A549 (cell line): ENCODE measurements around the gene KCNQ1. TPM values are rescaled to one million over a fixed set of nuclear protein-coding genes. Genes with fewer than 3 reads are reported as not detected.

ENCODE experiments used
- ATAC-seq, 2 experiments: fragments of 200-7000 bp in 1 of 2; fragments of >200 bp in 1 of 2; cut with Nextera tagmentation in 1 of 2; cut with Tn5 transposase in 1 of 2; 3 replicates each; pipeline versions ENCODE4 v1.8.0 to v1.9.1; 2018 to 2020; ENCODE audit warnings: mild to moderate bottlenecking in 1 of 2, moderate library complexity in 1 of 2
- CTCF ChIA-PET: fragments of 300-600 bp; sonication (Branson Sonifier 250); formaldehyde crosslinking; extraction: SDS; loops from one replicate; lab custom pipeline; 2021; ENCODE audit warnings: antibody characterized with exemption, inconsistent platforms; lab: Yijun Ruan, JAX
- POLR2A ChIA-PET: fragments of 350-600 bp; formaldehyde crosslinking; extraction: SDS; loops from one replicate; lab custom pipeline; 2021; ENCODE audit warnings: antibody characterized with exemption, inconsistent platforms; lab: Yijun Ruan, JAX
- DNase-seq, 2 experiments: peaks; one replicate each; pipeline versions ENCODE4 v3.0.0 to v3.0.0-alpha.2; 2011 to 2016; ENCODE audit warnings: low read depth in 1 of 2, low spot score in 1 of 2
- FAIRE-seq: peaks from 2 replicates; lab custom pipeline; 2011; peaks lifted over from hg19 to GRCh38; lab: Jason Lieb, UNC
- H3K27ac ChIP-seq, 2 experiments: fragments of >200 bp; sonication (Bioruptor Twin); formaldehyde crosslinking; 3 replicates each; pipeline ENCODE4 v1.5.1; 2016 to 2017
- H3K4me1 ChIP-seq: fragments of >200 bp; sonication (Bioruptor Twin); formaldehyde crosslinking; 3 replicates; pipeline ENCODE4 v1.6.1; 2016
- H3K4me2 ChIP-seq: fragments of >200 bp; sonication (Bioruptor Twin); formaldehyde crosslinking; 3 replicates; pipeline ENCODE4 v1.6.1; 2016
- H3K4me3 ChIP-seq: fragments of >200 bp; sonication (Bioruptor Twin); formaldehyde crosslinking; 3 replicates; pipeline ENCODE4 v1.5.1; 2016
- H3K9me3 ChIP-seq: fragments of >200 bp; sonication (Bioruptor Twin); formaldehyde crosslinking; 3 replicates; pipeline ENCODE4 v1.6.1; 2016
- CBX2 ChIP-seq: fragments of 200-600 bp; sonication (generic); IDR thresholded peaks from 2 replicates; pipeline ENCODE4 v1.6.1; 2016; ENCODE audit warnings: low read depth, mild to moderate bottlenecking, borderline replicate concordance
- EHF ChIP-seq: fragments of 250-450 bp; sonication (Bioruptor Pico); IDR thresholded peaks from 2 replicates; pipeline ENCODE4 v1.5.0; 2020; ENCODE audit warnings: mild to moderate bottlenecking
- FOSB ChIP-seq: fragments of 250-450 bp; sonication (Bioruptor Pico); IDR thresholded peaks from 2 replicates; pipeline ENCODE4 v1.5.0; 2020; ENCODE audit warnings: mild to moderate bottlenecking, moderate library complexity
- FOXS1 ChIP-seq: fragments of 250-450 bp; sonication (Bioruptor Pico); IDR thresholded peaks from 2 replicates; pipeline ENCODE4 v1.5.0; 2020; ENCODE audit warnings: mild to moderate bottlenecking, moderate library complexity
- HEYL ChIP-seq: fragments of 250-450 bp; sonication (Bioruptor Pico); IDR thresholded peaks from 2 replicates; pipeline ENCODE4 v1.8.0; 2021; ENCODE audit warnings: mild to moderate bottlenecking, moderate library complexity
- HOXB13 ChIP-seq: fragments of 250-450 bp; sonication (Bioruptor Pico); IDR thresholded peaks from 2 replicates; pipeline ENCODE4 v1.5.0; 2020; ENCODE audit warnings: low read depth, mild to moderate bottlenecking, moderate library complexity
- KDM1A ChIP-seq: fragments of 200-600 bp; sonication (generic); IDR thresholded peaks from 2 replicates; pipeline ENCODE4 v1.6.1; 2016; ENCODE audit warnings: low read depth, mild to moderate bottlenecking
- KDM5A ChIP-seq: fragments of 200-600 bp; sonication (generic); IDR thresholded peaks from 2 replicates; pipeline ENCODE4 v1.6.1; 2016; ENCODE audit warnings: antibody characterized with exemption, mild to moderate bottlenecking
- MAFK ChIP-seq: fragments of 450-650 bp; IDR thresholded peaks from 2 replicates; pipeline ENCODE4 v1.6.1; 2014; ENCODE audit not compliant: partially characterized antibody
- MAZ ChIP-seq: fragments of 150-350 bp; IDR thresholded peaks from 2 replicates; pipeline ENCODE4 v1.6.1; 2014; ENCODE audit warnings: antibody characterized with exemption, low read depth, low read length, borderline replicate concordance
- MYC ChIP-seq: IDR thresholded peaks from 2 replicates; pipeline ENCODE4 v1.6.1; 2012; ENCODE audit warnings: mild to moderate bottlenecking, inconsistent platforms, low read length, improper control_type of control experiment, borderline replicate concordance
- NPAS2 ChIP-seq: fragments of 250-450 bp; sonication (Bioruptor Pico); IDR thresholded peaks from 2 replicates; pipeline ENCODE4 v1.8.0; 2022; ENCODE audit warnings: mild to moderate bottlenecking, moderate library complexity, borderline replicate concordance
- NR3C1 ChIP-seq: fragments of >200 bp; sonication (Bioruptor Twin); formaldehyde crosslinking; IDR thresholded peaks from 3 replicates; pipeline ENCODE4 v1.6.1; 2017
- POLR2AphosphoS2 ChIP-seq: conservative IDR thresholded peaks from 2 replicates; pipeline ENCODE4 v1.6.1; 2012; ENCODE audit warnings: low read length, improper control_type of control experiment, inconsistent platforms
- RAD21 ChIP-seq, 2 experiments: fragments of >200 bp in 1 of 2; sonication (Bioruptor Twin) in 1 of 2; formaldehyde crosslinking in 1 of 2; IDR thresholded peaks in 1 of 2; conservative IDR thresholded peaks in 1 of 2; 2 replicates in 1 of 2; 3 replicates in 1 of 2; pipeline ENCODE4 v1.6.1; 2012 to 2018; ENCODE audit warnings: inconsistent platforms in 1 of 2
- RARB ChIP-seq: fragments of 250-450 bp; sonication (Bioruptor Pico); IDR thresholded peaks from 2 replicates; pipeline ENCODE4 v1.8.0; 2021; ENCODE audit warnings: mild to moderate bottlenecking, moderate library complexity
- SREBF2 ChIP-seq: fragments of 450-650 bp; IDR thresholded peaks from 2 replicates; pipeline ENCODE4 v1.6.1; 2014; ENCODE audit warnings: mild to moderate bottlenecking, moderate library complexity
- ZNF302 ChIP-seq: fragments of 250-450 bp; sonication (Bioruptor Pico); IDR thresholded peaks from 2 replicates; pipeline ENCODE4 v1.9.0; 2021; ENCODE audit warnings: inconsistent platforms, mild to moderate bottlenecking, moderate library complexity
- ZSCAN20 ChIP-seq: fragments of 250-450 bp; sonication (Bioruptor Pico); IDR thresholded peaks from 2 replicates; pipeline ENCODE4 v1.8.0; 2022; ENCODE audit warnings: mild to moderate bottlenecking, moderate library complexity
- WGBS: methylation state at CpG from one replicate; pipeline ENCODE4 v1.1.6; 2017; ENCODE audit errors: missing lambda C conversion rate; 5-methylcytosine and 5-hydroxymethylcytosine counted together
- polyA plus RNA-seq, 4 experiments: library from polyadenylated mRNA; depleted of rRNA in 3 of 4; stranded (reverse); fragments of >200 nt; fragmentation: RNase III in 1 of 4; extraction: RNeasy Plus Mini Kit Qiagen cat#74134 plus additional on column Dnase treatment in 1 of 4; gene quantifications; 2 replicates in 3 of 4; 3 replicates in 1 of 4; pipeline ENCODE4 v1.2.3, GENCODE V29; 2011 to 2017
- TF ChIP-seq, protein P1 (sequence below): fragments of 250-450 bp; sonication (Bioruptor Pico); IDR thresholded peaks from 2 replicates; pipeline ENCODE4 v1.5.0; 2020; ENCODE audit warnings: low read depth, mild to moderate bottlenecking, moderate library complexity
- TF ChIP-seq, protein P2 (sequence below): IDR thresholded peaks from 2 replicates; pipeline ENCODE4 v1.6.1; 2012
- TF ChIP-seq, protein P3 (sequence below): IDR thresholded peaks from 2 replicates; pipeline ENCODE4 v1.6.1; 2012

KCNQ1 gene
- polyA plus RNA-seq, 2 of the 4 experiments (the other 2 are of a cell fraction) = 0.14 to 0.17 TPM

DNA sequence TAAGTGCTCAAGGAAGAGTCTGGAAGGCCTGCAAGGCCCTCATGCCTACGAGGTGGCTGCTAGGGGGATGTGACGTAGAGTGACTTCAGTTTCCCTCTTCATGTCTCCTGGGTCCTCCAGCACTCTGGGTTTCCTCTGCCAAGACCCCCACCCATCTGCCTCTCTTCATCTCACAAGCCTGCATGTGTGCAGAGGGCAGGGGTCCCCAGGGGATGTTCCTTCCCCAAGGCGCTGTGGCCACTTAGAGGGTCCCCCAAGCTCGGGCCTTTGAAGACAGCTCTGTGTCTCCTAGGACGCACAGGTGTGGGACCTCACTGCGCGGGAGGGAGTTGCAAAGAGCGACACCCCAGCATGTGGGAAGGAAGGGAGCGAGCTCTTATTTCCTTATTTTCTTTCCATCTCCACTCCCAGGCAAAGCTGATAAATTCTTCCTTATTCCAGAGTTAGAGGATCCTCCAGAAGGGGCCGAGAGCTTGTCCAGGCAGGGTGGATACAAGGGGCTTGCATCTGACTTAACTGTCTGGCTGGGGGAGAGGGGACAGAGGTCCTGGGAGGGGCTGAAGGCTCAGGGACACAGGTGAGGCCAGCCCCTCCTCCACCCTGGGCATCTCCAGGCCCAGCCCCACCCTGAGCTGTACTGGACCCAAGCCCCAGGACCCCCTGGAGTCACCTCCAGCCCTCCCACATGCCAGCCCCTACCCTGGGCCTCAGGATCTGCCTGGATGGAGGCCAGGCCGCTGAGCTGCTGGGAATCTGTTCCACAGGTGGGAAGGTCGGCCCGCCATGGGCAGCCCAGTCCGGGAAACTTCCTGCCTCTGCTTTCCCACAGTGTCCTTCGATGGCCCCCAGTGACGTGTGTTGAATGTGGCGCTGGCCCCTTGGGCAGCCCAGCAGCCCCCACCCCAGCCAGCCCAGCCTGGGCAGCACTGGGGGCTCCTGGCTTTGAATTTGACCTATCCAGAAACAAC lies 314.7 kb downstream of the KCNQ1 start:
- POLR2A ChIA-PET = no interaction called here
- no peak for DNase-seq
- H3K4me2 ChIP-seq = no peak overlapping the region
- H3K27ac ChIP-seq = no peak overlapping the region
- H3K9me3 ChIP-seq = no peaks in the 10 kb centered on the region
- TF ChIP-seq SREBF2 (no peak), EHF (CRISPR knock-in tag) (no peak)
- 66% methylated on average over 15 of the region's 17 CpGs for WGBS
- CTCF ChIA-PET = interaction anchor here (1.0 to 1.3 kb wide), 5 partner anchors 9 to 228 kb away, joined by 3 to 4 read pairs (median 4); no protein-coding TSS in a partner anchor
- no peak for ATAC-seq
- FAIRE-seq = no peak
- no peak overlapping the region for H3K4me3 ChIP-seq
- H3K4me1 ChIP-seq = no peaks in the 10 kb centered on the region

DNA sequence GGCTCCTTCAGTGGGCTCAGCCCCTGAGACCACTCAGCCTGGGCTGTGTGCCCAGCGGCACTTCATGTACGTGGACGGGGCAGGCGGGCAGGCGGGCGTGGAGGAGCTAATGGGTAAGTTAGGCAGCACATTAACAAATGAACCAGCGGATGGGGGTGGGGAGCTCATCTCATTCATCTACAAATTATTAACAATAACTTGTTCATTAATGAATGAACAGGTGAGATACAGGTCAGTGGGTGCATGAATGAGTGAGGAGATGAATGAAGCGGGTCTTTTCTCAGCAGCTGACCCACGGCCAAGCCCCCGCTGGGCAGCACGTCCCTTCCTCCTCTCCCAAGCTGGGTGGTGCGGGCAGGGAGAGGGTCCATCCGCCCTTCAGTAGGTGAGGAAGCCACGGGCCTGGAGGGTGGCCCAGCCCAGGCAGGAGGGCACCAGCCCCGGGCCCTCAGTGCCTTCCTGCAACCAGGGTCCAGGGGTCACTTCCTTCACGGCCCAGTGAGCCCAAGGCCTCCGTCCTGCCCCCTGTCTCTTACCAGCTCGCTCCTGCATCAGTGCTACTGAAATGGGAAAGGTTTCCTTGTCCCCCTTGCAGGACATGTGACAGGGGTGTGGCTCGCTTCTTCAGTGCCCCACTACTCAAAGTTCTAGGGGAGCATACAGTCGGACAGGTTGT lies 315.5 kb downstream of the KCNQ1 start:
- FAIRE-seq = no peak
- no peaks in the 10 kb centered on the region for H3K9me3 ChIP-seq
- H3K27ac ChIP-seq = no peak overlapping the region
- no peak overlapping the region for H3K4me3 ChIP-seq
- POLR2A ChIA-PET = no interaction called here
- no peaks in the 10 kb centered on the region for H3K4me1 ChIP-seq
- WGBS = 72% methylated on average over 19 of the region's 20 CpGs
- H3K4me2 ChIP-seq = no peak overlapping the region
- no peak for ATAC-seq
- no peak for DNase-seq
- CTCF ChIA-PET = interaction anchor here (1.1 to 1.3 kb wide), 3 partner anchors 10 to 228 kb away, joined by 3 to 4 read pairs (median 4); no protein-coding TSS in a partner anchor
- TF ChIP-seq, protein P1, sequence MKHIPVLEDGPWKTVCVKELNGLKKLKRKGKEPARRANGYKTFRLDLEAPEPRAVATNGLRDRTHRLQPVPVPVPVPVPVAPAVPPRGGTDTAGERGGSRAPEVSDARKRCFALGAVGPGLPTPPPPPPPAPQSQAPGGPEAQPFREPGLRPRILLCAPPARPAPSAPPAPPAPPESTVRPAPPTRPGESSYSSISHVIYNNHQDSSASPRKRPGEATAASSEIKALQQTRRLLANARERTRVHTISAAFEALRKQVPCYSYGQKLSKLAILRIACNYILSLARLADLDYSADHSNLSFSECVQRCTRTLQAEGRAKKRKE (CRISPR knock-in tag) = no peak
- TF ChIP-seq NR3C1 (no peak), ZSCAN20 (no peak), KDM1A (no peak), KDM5A (no peak), MAZ (no peak), FOSB (no peak), RAD21 (conservative IDR thresholded peaks at IDR 0.05 in 1 of 2, IDR thresholded peaks at IDR 0.05 in 1 of 2) (no peak), CBX2 (no peak), HOXB13 (no peak), MAFK (no peak), POLR2AphosphoS2 (no peak)
- TF ChIP-seq, protein P2, sequence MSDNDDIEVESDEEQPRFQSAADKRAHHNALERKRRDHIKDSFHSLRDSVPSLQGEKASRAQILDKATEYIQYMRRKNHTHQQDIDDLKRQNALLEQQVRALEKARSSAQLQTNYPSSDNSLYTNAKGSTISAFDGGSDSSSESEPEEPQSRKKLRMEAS = no peak
- TF ChIP-seq, all 56 proteins: peak for 0

DNA sequence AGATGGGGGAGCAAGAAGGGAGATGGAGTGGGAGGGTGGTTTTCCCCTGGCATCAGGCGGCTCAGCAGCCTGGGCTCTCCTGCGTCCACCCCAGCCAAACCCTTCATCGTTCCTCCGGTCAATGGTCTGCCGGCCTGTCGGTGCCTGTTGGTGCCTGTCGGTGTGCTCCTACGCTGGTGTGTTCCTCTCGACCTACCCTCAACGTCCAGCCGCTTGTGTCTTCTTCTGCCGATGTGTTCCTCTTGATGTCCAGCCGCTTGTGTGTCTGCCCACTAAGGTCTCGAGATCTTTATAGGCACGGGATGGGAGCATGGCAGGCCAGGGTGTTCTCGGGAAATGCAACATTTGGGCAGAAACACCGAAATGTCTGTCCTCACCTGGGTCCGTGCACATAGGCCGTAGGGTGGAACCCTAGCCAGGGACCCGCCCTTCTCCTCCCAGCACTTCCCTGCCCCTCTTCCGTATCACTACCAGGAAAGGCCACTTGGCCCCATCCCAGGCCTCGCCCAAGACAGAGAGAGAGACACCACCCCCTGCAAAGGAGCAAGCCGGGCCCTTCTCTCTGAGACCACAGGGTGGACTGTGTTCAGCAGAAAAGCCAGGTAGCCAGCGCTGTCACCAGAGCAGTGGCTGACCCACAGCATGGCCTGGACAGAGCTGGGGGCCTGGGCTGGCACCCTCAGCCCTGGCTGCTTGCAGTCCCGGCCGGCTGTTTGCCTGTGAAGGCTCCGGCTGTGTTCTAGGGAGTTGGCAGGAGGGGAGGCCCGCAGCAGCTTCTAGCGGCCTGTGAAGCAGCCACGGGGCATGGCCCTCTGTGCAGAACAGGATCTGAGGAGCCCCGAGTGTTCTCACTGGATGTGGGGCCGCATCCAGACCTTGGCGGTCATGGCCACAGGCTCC lies 316.6 kb downstream of the KCNQ1 start:
- Histone ChIP-seq H3K27ac (no peak overlapping the region), H3K4me3 (no peak overlapping the region), H3K4me2 (no peak overlapping the region), H3K4me1 (no peaks in the 10 kb centered on the region), H3K9me3 (no peaks in the 10 kb centered on the region)
- DNase-seq (no peak), FAIRE-seq (no peak), ATAC-seq (peak in 1 of 2 experiments; percentile 19; a peak in 1 of 6 replicates)
- TF ChIP-seq RARB = no peak
- TF ChIP-seq ZNF302 (CRISPR knock-in tag) = no peak
- no peak for TF ChIP-seq NPAS2 (CRISPR knock-in tag)
- TF ChIP-seq, protein P1 (CRISPR knock-in tag) = no peak
- TF ChIP-seq SREBF2 = no peak
- TF ChIP-seq, protein P3, sequence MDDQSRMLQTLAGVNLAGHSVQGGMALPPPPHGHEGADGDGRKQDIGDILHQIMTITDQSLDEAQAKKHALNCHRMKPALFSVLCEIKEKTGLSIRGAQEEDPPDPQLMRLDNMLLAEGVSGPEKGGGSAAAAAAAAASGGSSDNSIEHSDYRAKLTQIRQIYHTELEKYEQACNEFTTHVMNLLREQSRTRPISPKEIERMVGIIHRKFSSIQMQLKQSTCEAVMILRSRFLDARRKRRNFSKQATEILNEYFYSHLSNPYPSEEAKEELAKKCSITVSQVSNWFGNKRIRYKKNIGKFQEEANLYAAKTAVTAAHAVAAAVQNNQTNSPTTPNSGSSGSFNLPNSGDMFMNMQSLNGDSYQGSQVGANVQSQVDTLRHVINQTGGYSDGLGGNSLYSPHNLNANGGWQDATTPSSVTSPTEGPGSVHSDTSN = no peak
- no peak for TF ChIP-seq HEYL (CRISPR knock-in tag)
- no peak for TF ChIP-seq FOXS1 (CRISPR knock-in tag)
- TF ChIP-seq MYC = no peak
- CTCF ChIA-PET = no interaction called here
- POLR2A ChIA-PET = no interaction called here
- WGBS = 75% methylated on average over 31 of the region's 33 CpGs
